SHP77 (cell line): Measurements from ENCODE around the gene ASB9.
"Not testable (repeated sequence)": the region's sequence is repeated elsewhere in the genome, so short reads cannot be mapped to it uniquely, and the experiment has no call there.

Experiments used
- DNase-seq, 2 experiments: peaks; one replicate each; lab custom pipeline; 2025; lab: John Stamatoyannopoulos, UW

Gene ASB9

GRCh38 chrX:15269618-15270521 is at the start of gene ASB9:
ASB9 (minus strand) TSS chrX:15270083; CDS start chrX:15269874, 209 bp downstream.
- DNase-seq: peak; percentile 15 to 39

GRCh38 chrX:15319075-15319474 is 49.2 kb upstream of the ASB9 start:
- DNase-seq: no peak

- no peak for DNase-seq
Observed at GRCh38 chrX:15315509-15315908, 45.6 kb upstream of the ASB9 start, which contains the start of gene ASB11. ASB11 (minus strand) TSS chrX:15315640; CDS start chrX:15315605, 35 bp downstream.

- no peak for DNase-seq
Observed at GRCh38 chrX:15314472-15314871, 44.6 kb upstream of the ASB9 start.

GRCh38 chrX:15311119-15311518 is 41.2 kb upstream of the ASB9 start:
- no peak for DNase-seq

- DNase-seq: no peak
Observed at GRCh38 chrX:15310117-15310516, 40.2 kb upstream of the ASB9 start.

- DNase-seq: not testable (repeated sequence)
Observed at GRCh38 chrX:15305899-15306298, 36.0 kb upstream of the ASB9 start.

GRCh38 chrX:15301924-15302323 is 32.0 kb upstream of the ASB9 start:
- DNase-seq: no peak

- no peak for DNase-seq
Observed at GRCh38 chrX:15299941-15300851, 30.3 kb upstream of the ASB9 start.

- no peak for DNase-seq
Observed at GRCh38 chrX:15298780-15299179, 28.9 kb upstream of the ASB9 start.

GRCh38 chrX:15298201-15298600 is 28.3 kb upstream of the ASB9 start:
- DNase-seq: no peak

- no peak for DNase-seq
Observed at GRCh38 chrX:15293451-15293850, 23.6 kb upstream of the ASB9 start.

- no peak for DNase-seq
Observed at GRCh38 chrX:15292861-15293260, 23.0 kb upstream of the ASB9 start.

GRCh38 chrX:15277604-15278003 is 7.7 kb upstream of the ASB9 start:
- no peak for DNase-seq

GRCh38 chrX:15274946-15275345 is 5.1 kb upstream of the ASB9 start:
- DNase-seq: no peak

- not testable (repeated sequence) for DNase-seq
Observed at GRCh38 chrX:15273275-15273674, 3.4 kb upstream of the ASB9 start.

GRCh38 chrX:15271757-15272156 is 1.9 kb upstream of the ASB9 start:
- DNase-seq: no peak

- DNase-seq: no peak
Observed at GRCh38 chrX:15269120-15269519, 763 bp downstream of the ASB9 start.

GRCh38 chrX:15254852-15255251 is 15.0 kb downstream of the ASB9 start:
- no peak for DNase-seq

GRCh38 chrX:15245896-15246295 is 24.0 kb downstream of the ASB9 start:
- DNase-seq: no peak

GRCh38 chrX:15244421-15244820 is 25.5 kb downstream of the ASB9 start:
- DNase-seq: no peak

GRCh38 chrX:15242899-15243555 is 26.9 kb downstream of the ASB9 start:
- peak; percentile 4 to 6 for DNase-seq
